HCT116 (cell line): ENCODE results near the gene MAML3. TPM values are rescaled to one million over a fixed set of nuclear protein-coding genes. Genes with fewer than 3 reads are reported as not detected.
"Not testable (repeated sequence)": the region's sequence is repeated elsewhere in the genome, so short reads cannot be mapped to it uniquely, and the experiment has no call there.

Experiments
- ATAC-seq: fragments of 200-7000 bp; cut with Tn5 transposase; 2 replicates; pipeline ENCODE4 v1.9.1; 2020; ENCODE audit warnings: mild to moderate bottlenecking, moderate library complexity
- BruUV-seq: library from RNA; stranded (reverse); fragments of 400-500 nt; replicated peaks from 2 replicates; lab custom pipeline; 2021; lab: Mats Ljungman, UMichigan
- CTCF ChIA-PET: fragments of 300-600 bp; sonication (Branson Sonifier 250); formaldehyde crosslinking; loops from one replicate; lab custom pipeline; 2021; ENCODE audit warnings: antibody characterized with exemption; lab: Charles Lee
- POLR2A ChIA-PET: fragments of 300-600, 350-600 bp; sonication (Branson Sonifier 250); formaldehyde crosslinking; loops from one replicate; lab custom pipeline; 2021; ENCODE audit warnings: antibody characterized with exemption; lab: Charles Lee
- RAD21 ChIA-PET, 2 experiments: fragments of 300-600 bp; sonication (Branson Sonifier 250); formaldehyde crosslinking; loops; one replicate each; lab custom pipeline; 2023; ENCODE audit warnings: low total read pairs in 2 of 2; ENCODE audit not compliant: uncharacterized antibody in 2 of 2, unreplicated experiment in 2 of 2, low non-redundant PET in 1 of 2; lab: Charles Lee
- DNase-seq: peaks from one replicate; pipeline ENCODE4 v3.0.0-alpha.2; 2010; ENCODE audit warnings: low read depth, low spot score
- H2AFZ ChIP-seq: fragments of 200-600 bp; shearing (Covaris generic), sonication (generic); 2 replicates; pipeline ENCODE4 v1.6.1; 2017; ENCODE audit warnings: low read depth, mixed run types, mixed read lengths, antibody characterized with exemption, low read length; ENCODE audit not compliant: poor library complexity, severe bottlenecking
- H3K27ac ChIP-seq: 2 replicates; pipeline ENCODE4 v1.5.1; 2012; ENCODE audit warnings: low read depth, low read length
- H3K27me3 ChIP-seq: fragments of 200-600 bp; sonication (generic); 2 replicates; pipeline ENCODE4 v1.6.1; 2016; ENCODE audit warnings: mixed run types, low read length, mixed read lengths; ENCODE audit not compliant: insufficient read depth
- H3K36me3 ChIP-seq, 2 experiments: fragments of 200-500 bp in 1 of 2; fragments of 200-600 bp in 1 of 2; sonication (Bioruptor generic) in 1 of 2; sonication (generic) in 1 of 2; 2 replicates each; pipeline versions ENCODE4 v1.5.1 to v1.6.1; 2014 to 2016; ENCODE audit warnings: low read length in 2 of 2, inconsistent platforms in 1 of 2, mixed read lengths in 1 of 2, mixed run types in 1 of 2; ENCODE audit not compliant: insufficient read depth in 2 of 2, control insufficient read depth in 1 of 2
- H3K4me1 ChIP-seq, 2 experiments: fragments of 200-600 bp in 1 of 2; sonication (generic) in 1 of 2; 2 replicates each; pipeline versions ENCODE4 v1.5.1 to v1.6.1; 2012 to 2017; ENCODE audit warnings: low read length in 2 of 2, inconsistent platforms in 1 of 2, mild to moderate bottlenecking in 1 of 2, mixed read lengths in 1 of 2, mixed run types in 1 of 2, moderate library complexity in 1 of 2; ENCODE audit not compliant: insufficient read depth in 2 of 2, control insufficient read depth in 1 of 2
- H3K4me2 ChIP-seq: fragments of 200-600 bp; sonication (generic); 2 replicates; pipeline ENCODE4 v1.6.1; 2017; ENCODE audit warnings: mixed run types, low read length, mixed read lengths
- H3K4me3 ChIP-seq, 2 experiments: fragments of 200-600 bp in 1 of 2; sonication (generic) in 1 of 2; replicated peaks in 1 of 2; 2 replicates each; pipeline ENCODE4 v1.5.1; 2011 to 2016; ENCODE audit warnings: low read length in 2 of 2, control low read depth in 1 of 2, low read depth in 1 of 2, mild to moderate bottlenecking in 1 of 2, mixed read lengths in 1 of 2, mixed run types in 1 of 2
- H3K79me2 ChIP-seq: fragments of 200-600 bp; sonication (generic); 2 replicates; pipeline ENCODE4 v1.6.1; 2017; ENCODE audit warnings: mild to moderate bottlenecking, mixed run types, low read length, moderate library complexity, mixed read lengths; ENCODE audit not compliant: insufficient read depth
- H3K9ac ChIP-seq: fragments of 200-600 bp; sonication (generic); 2 replicates; pipeline ENCODE4 v1.6.1; 2016; ENCODE audit warnings: low read length, mixed read lengths
- H3K9me2 ChIP-seq: fragments of 200-600 bp; sonication (generic), shearing (Covaris generic); 2 replicates; pipeline ENCODE4 v1.6.1; 2017; ENCODE audit warnings: mixed run types, mild to moderate bottlenecking, moderate library complexity; ENCODE audit not compliant: insufficient read depth
- H3K9me3 ChIP-seq, 2 experiments: fragments of 200-500 bp in 1 of 2; fragments of 200-600 bp in 1 of 2; sonication (Bioruptor generic) in 1 of 2; sonication (generic) in 1 of 2; 2 replicates each; pipeline ENCODE4 v1.6.1; 2014 to 2017; ENCODE audit warnings: low read length in 2 of 2, mixed read lengths in 2 of 2, inconsistent platforms in 1 of 2, low read depth in 1 of 2, mild to moderate bottlenecking in 1 of 2, mixed run types in 1 of 2, moderate library complexity in 1 of 2; ENCODE audit not compliant: control insufficient read depth in 1 of 2, insufficient read depth in 1 of 2
- H4K20me1 ChIP-seq: fragments of 200-600 bp; sonication (generic), shearing (Covaris generic); 2 replicates; pipeline ENCODE4 v1.6.1; 2017; ENCODE audit warnings: mixed run types, mild to moderate bottlenecking, moderate library complexity; ENCODE audit not compliant: insufficient read depth
- CBX3 ChIP-seq: IDR thresholded peaks from 2 replicates; pipeline ENCODE4 v1.6.1; 2012; ENCODE audit warnings: low read depth
- CTCF ChIP-seq, 3 experiments: fragments of 200-600 bp in 1 of 3; sonication (generic) in 1 of 3; IDR thresholded peaks in 2 of 3; conservative IDR thresholded peaks in 1 of 3; 2 replicates each; pipeline ENCODE4 v1.5.1; 2012 to 2017; ENCODE audit warnings: low read depth in 2 of 3, low read length in 2 of 3, antibody characterized with exemption in 1 of 3, borderline replicate concordance in 1 of 3, control low read depth in 1 of 3, mild to moderate bottlenecking in 1 of 3, mixed read lengths in 1 of 3, mixed run types in 1 of 3, moderate library complexity in 1 of 3; ENCODE audit not compliant: insufficient read depth in 1 of 3
- EGR1 ChIP-seq: IDR thresholded peaks from 2 replicates; pipeline ENCODE4 v1.6.1; 2012; ENCODE audit warnings: low read depth
- EZH2 ChIP-seq: fragments of 200-600 bp; sonication (generic); IDR thresholded peaks from 2 replicates; pipeline ENCODE4 v1.6.1; 2017; ENCODE audit warnings: antibody characterized with exemption, mixed run types
- POLR2AphosphoS5 ChIP-seq: IDR thresholded peaks from 2 replicates; pipeline ENCODE4 v1.6.1; 2011; ENCODE audit warnings: mild to moderate bottlenecking, low read depth, low read length, moderate library complexity
- SIN3A ChIP-seq: IDR thresholded peaks from 2 replicates; pipeline ENCODE4 v1.6.1; 2012; ENCODE audit warnings: low read depth
- TCF7L2 ChIP-seq: IDR thresholded peaks from 2 replicates; pipeline ENCODE4 v1.7.0; 2011; ENCODE audit warnings: borderline replicate concordance, inconsistent platforms; ENCODE audit not compliant: insufficient read depth, insufficient read length; ENCODE audit errors: extremely low read depth
- ZBTB33 ChIP-seq: IDR thresholded peaks from 2 replicates; pipeline ENCODE4 v1.6.1; 2011; ENCODE audit warnings: mild to moderate bottlenecking, low read length, moderate library complexity; ENCODE audit not compliant: insufficient replicate concordance; ENCODE audit errors: extremely low read depth
- ZFX ChIP-seq: fragments of 450-650 bp; IDR thresholded peaks from 2 replicates; pipeline ENCODE4 v1.6.1; 2017
- intact Hi-C: fragments of 100-400 bp; cut with micrococcal nuclease; formaldehyde crosslinking; loops from 2 replicates; pipeline ENCODE4 v1.10.0; 2022
- total RNA-seq: library from RNA; stranded (reverse); gene quantifications from one replicate; pipeline ENCODE4 v1.2.1, GENCODE V29; 2021; ENCODE audit not compliant: unreplicated experiment
- TF ChIP-seq, protein P1 (sequence below): IDR thresholded peaks from 2 replicates; pipeline ENCODE4 v1.6.1; 2012; ENCODE audit warnings: low read depth

Gene MAML3
- total RNA-seq, 1 experiment from 2014 or later = 3.1 TPM

- Histone ChIP-seq H3K27me3 (no peaks in the 10 kb centered on the region; the same call in 1 of the 2 replicates), H3K79me2 (no peaks in the 10 kb centered on the region), H4K20me1 (no peaks in the 10 kb centered on the region), H2AFZ (no peak overlapping the region), H3K4me1 (no peaks in the 10 kb centered on the region), H3K4me3 (no peak overlapping the region), H3K9me2 (no peaks in the 10 kb centered on the region), H3K9me3 (no peaks in the 10 kb centered on the region), H3K9ac (no peak overlapping the region), H3K36me3 (no peaks in the 10 kb centered on the region), H3K27ac (no peak overlapping the region), H3K4me2 (no peak overlapping the region)
- DNase-seq (no peak), ATAC-seq (no peak)
- RAD21 ChIA-PET = no interaction called here
- POLR2A ChIA-PET = no interaction called here
- intact Hi-C loops = no loop called here
- no peak for TF ChIP-seq POLR2AphosphoS5
- TF ChIP-seq EGR1 = no peak
- no peak for TF ChIP-seq ZBTB33
- TF ChIP-seq CBX3 = no peak
- TF ChIP-seq, protein P1, sequence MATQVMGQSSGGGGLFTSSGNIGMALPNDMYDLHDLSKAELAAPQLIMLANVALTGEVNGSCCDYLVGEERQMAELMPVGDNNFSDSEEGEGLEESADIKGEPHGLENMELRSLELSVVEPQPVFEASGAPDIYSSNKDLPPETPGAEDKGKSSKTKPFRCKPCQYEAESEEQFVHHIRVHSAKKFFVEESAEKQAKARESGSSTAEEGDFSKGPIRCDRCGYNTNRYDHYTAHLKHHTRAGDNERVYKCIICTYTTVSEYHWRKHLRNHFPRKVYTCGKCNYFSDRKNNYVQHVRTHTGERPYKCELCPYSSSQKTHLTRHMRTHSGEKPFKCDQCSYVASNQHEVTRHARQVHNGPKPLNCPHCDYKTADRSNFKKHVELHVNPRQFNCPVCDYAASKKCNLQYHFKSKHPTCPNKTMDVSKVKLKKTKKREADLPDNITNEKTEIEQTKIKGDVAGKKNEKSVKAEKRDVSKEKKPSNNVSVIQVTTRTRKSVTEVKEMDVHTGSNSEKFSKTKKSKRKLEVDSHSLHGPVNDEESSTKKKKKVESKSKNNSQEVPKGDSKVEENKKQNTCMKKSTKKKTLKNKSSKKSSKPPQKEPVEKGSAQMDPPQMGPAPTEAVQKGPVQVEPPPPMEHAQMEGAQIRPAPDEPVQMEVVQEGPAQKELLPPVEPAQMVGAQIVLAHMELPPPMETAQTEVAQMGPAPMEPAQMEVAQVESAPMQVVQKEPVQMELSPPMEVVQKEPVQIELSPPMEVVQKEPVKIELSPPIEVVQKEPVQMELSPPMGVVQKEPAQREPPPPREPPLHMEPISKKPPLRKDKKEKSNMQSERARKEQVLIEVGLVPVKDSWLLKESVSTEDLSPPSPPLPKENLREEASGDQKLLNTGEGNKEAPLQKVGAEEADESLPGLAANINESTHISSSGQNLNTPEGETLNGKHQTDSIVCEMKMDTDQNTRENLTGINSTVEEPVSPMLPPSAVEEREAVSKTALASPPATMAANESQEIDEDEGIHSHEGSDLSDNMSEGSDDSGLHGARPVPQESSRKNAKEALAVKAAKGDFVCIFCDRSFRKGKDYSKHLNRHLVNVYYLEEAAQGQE = no peak
- TF ChIP-seq EZH2 = no peak
- TF ChIP-seq ZFX = no peak
- TF ChIP-seq TCF7L2 = no peak
- no peak for TF ChIP-seq CTCF (IDR thresholded peaks at IDR 0.05 in 2 of 3, conservative IDR thresholded peaks at IDR 0.05 in 1 of 3; ENCODE audit: borderline replicate concordance in 1 of 3, insufficient read depth in 1 of 3, low read depth in 2 of 3, low read length in 2 of 3)
- no peak for TF ChIP-seq SIN3A
- CTCF ChIA-PET = no interaction called here
- no TSS peak for BruUV-seq
These were observed 203.4 kb downstream of the MAML3 start for GRCh38 chr4:139950568-139950967.

DNA sequence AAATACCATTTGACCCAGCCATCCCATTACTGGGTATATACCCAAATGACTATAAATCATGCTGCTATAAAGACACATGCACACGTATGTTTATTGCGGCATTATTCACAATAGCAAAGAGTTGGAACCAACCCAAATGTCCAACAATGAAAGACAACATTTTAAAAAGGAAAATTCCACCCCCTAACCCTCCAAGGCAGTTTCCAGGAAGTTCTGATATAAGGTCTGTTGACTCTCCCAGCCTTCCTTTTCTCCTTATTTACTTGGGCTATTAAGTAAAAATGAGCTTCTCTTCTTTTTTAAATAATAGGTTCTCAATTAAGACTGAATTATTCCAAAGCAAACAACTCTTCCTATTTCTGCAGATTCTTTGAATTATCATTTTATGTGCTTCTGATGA, 209.1 kb downstream of the MAML3 start:
- H3K4me3 ChIP-seq, H3K9me3 ChIP-seq, BruUV-seq, H3K27ac ChIP-seq, H4K20me1 ChIP-seq, H3K9me2 ChIP-seq, H3K36me3 ChIP-seq, H3K9ac ChIP-seq, intact Hi-C loops, CTCF ChIA-PET, ATAC-seq, H3K79me2 ChIP-seq, H3K4me1 ChIP-seq, DNase-seq, H3K27me3 ChIP-seq, POLR2A ChIA-PET, RAD21 ChIA-PET, H3K4me2 ChIP-seq, H2AFZ ChIP-seq: not testable (repeated sequence)
